ENCODE data around the gene SPIB. TPM values are rescaled to one million over a fixed set of nuclear protein-coding genes. Genes with fewer than 3 reads are reported as not detected.
"Not testable (repeated sequence)": the region's sequence is repeated elsewhere in the genome, so short reads cannot be mapped to it uniquely, and the experiment has no call there.

SPIB gene
- total RNA-seq, 2 donors from 2014 or later: 1.6 to 2.1 TPM

DNA sequence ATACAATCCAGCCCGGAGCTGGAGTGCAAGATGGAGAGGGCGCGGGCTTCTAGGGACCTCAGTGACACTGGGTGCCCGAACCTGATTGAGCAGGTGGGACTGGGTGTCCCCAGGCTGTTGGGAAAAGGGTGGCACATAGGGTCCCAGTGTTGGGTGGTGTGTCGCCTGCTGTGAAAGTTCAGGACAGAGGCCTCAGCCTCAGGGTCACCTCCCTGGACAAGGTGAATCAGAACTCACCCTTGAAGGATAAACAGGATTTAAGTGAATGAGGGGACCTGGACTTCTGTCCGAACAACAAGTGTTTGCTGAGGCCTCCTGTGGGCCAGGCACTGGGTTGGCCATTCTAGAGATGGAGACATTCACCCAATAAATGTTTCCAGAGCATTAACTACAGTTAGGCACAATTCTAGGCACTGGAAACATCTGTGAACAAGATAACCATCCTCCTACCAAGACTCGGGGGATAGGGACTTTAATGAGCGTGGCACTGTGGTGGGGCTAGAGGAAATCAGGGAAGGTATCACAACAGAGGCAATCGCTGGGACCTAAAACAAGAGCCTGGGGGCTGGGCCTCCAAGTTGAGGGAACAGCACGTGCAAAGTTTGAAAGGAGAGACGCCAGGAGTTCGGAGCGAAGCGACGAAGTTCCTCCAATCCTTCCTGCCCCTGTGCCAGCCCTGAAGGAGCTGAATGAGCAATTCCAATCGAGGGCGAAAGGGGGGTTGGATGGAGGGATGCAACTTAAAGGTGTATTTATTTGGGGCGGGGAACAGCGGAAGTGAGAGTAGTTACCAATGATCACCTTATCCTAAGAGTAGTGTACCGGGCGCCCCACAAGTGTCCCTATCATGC, 35.5 kb upstream of the SPIB start:
- Mint-ChIP-seq H3K27me3 (ENCODE audit: low read depth) (no peaks in the 10 kb centered on the region), H3K4me1 (ENCODE audit: low read depth) (peaks cover 46% of the 10 kb centered on the region), H3K27ac (peak overlapping the region; percentile 55), H3K4me3 (peak overlapping the region; percentile 88 to 98), H3K9me3 (no peaks in the 10 kb centered on the region), H3K36me3 (ENCODE audit: insufficient read depth in 2 of 2) (peaks cover 12 to 23% of the 10 kb centered on the region in 2 donors)
- no peak for DNase-seq
- no peak for ATAC-seq (replicated peaks in 1 of 2)

DNA sequence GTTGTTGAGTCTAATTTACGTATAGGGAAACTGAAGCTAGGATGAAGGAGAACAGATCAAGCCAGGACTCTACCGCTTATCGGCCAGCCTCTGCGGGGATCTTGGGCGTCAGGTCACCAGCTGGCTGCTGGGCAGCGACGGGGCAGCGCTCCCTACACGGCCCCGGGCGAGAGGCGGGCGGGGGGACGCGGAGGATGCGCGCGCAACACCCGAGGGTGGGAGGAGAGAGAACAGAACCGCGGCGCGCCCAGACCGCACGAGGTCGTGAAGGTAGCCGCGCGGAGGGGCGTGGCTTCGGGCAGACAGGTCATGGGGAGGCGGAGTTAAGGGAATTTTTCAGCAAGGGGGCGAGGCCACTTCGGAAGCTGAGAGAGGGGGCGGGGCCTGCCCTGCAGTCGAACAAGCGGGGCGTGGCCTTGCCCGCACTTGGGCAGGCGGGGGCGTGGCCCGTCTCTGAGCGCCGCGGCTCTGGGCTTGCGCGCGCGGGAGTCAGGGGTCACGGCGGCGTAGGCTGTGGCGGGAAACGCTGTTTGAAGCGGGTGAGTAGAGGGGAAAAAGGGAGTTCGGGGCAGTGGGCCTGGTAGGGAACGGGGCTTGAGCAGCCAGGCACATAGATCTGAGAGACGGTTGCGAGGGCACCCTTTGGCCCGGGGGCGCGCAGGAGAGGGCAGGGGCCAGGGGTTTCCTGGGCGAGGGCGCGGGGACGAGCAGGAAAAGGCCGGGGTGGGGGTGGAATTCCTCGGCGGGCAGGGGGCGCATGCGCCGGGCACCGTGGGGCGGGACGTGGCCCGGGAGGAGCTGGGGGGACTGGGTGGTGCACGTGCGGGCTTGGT, 34.7 kb upstream of the SPIB start, which contains the start of gene POLD1:
Gene POLD1, plus strand, starts transcription at position 496 of the 833 bp plus-strand sequence. CDS start 14,505 bp downstream, outside the sequence.
- Mint-ChIP-seq H3K4me3 (peak within 1 kb of the TSS; percentile 88 to 98), H3K36me3 (ENCODE audit: insufficient read depth in 2 of 2) (peaks cover 12 to 27% of the 10 kb centered on the region in 2 donors), H3K4me1 (ENCODE audit: low read depth) (peaks cover 46% of the 10 kb centered on the region), H3K27me3 (ENCODE audit: low read depth) (no peaks in the 10 kb centered on the region), H3K9me3 (no peaks in the 10 kb centered on the region), H3K27ac (peak within 1 kb of the TSS; percentile 74)
- ATAC-seq (replicated peaks in 1 of 2) (peak; percentile 90 to 92), DNase-seq (peak; percentile 99)

DNA sequence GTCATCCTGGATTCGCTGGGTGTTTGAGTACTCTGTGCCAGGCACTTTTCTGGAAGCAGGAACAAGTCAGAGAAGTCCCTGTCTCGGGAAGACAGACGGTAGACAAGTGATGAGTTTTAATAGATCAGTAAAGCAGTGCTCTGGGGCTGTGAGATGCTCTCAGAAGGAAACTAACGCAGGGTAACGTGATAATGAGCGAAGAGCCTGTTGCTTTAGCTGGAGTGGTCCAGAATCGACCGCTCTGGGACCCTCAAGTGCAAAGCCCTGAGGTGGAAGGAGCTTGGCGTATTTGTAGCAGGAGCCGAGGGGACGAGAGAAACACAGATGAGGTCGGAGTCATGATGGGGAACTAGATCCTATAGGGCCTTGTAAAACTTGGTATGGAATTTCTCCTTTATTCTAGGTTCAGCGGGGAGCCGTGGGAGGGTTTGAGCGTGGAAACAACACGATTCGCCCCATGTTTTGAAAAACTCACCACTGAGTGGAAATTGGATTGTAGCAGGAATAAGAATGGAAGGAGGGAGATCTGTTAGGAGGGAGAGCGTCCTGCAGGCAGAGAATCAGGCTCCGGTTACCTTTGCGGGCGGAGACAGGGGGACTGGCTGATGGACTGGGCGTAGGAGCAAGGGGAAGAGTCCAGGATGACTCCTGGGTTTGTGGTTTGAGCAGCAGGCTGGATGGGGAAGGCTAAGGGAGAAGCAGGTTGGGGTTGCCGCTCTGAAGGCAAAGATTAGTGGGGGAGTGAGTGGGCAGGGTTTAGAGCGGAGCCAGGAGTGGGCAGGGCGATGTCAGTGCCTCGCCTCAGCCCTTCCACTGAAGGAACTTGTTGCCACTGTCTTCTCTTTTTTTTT, 33.8 kb upstream of the SPIB start:
- no peak for ATAC-seq (replicated peaks in 1 of 2)
- H3K36me3 Mint-ChIP-seq (ENCODE audit: insufficient read depth in 2 of 2): peaks cover 11 to 23% of the 10 kb centered on the region in 2 donors
- no peaks in the 10 kb centered on the region for H3K9me3 Mint-ChIP-seq
- peak overlapping the region; percentile 88 to 98 for H3K4me3 Mint-ChIP-seq
- H3K27me3 Mint-ChIP-seq (ENCODE audit: low read depth): no peaks in the 10 kb centered on the region
- H3K27ac Mint-ChIP-seq: peak overlapping the region; percentile 74
- DNase-seq: no peak
- peaks cover 46% of the 10 kb centered on the region for H3K4me1 Mint-ChIP-seq (ENCODE audit: low read depth)

DNA sequence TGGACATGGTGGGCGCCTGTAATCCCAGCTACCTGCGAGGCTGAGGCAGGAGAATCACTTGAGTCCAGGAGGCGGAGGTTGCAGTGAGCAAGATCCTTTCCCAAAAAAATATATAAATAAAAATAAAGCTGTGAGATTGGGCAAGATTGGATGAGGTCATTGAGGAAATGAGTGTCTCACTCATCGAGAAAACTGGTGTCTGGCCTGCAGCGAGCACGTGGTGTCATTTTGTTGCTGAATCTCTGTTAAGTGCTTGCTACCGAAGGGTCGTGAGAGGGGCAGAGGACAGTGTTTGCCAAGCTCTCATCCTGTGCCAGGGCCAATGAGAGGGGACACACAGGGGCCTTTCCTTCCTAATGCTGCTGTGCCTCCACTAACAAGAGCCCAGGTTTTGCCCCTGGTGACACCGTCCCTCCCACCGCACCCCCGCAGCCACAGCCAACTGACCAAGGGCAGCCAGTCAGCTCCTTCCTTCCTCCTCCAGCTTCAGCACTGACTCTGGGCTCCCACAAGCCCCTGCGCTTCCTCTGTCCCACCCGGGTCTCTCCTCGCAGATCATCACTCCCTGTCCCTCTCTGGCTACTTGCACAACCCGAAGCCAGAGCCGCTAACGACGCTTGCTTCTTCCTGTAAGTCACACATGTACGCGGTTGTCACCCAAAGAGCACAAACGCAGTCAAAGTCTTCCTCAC, 31.4 kb upstream of the SPIB start:
- peaks cover 46% of the 10 kb centered on the region for H3K4me1 Mint-ChIP-seq (ENCODE audit: low read depth)
- H3K27ac Mint-ChIP-seq: peak overlapping the region; percentile 18
- no peaks in the 10 kb centered on the region for H3K27me3 Mint-ChIP-seq (ENCODE audit: low read depth)
- H3K9me3 Mint-ChIP-seq: no peaks in the 10 kb centered on the region
- ATAC-seq (replicated peaks in 1 of 2) (no peak), DNase-seq (no peak)
- peaks cover 13 to 30% of the 10 kb centered on the region in 2 donors for H3K36me3 Mint-ChIP-seq (ENCODE audit: insufficient read depth in 2 of 2)
- peak overlapping the region in 1 of 2 donors; percentile 36 for H3K4me3 Mint-ChIP-seq

DNA sequence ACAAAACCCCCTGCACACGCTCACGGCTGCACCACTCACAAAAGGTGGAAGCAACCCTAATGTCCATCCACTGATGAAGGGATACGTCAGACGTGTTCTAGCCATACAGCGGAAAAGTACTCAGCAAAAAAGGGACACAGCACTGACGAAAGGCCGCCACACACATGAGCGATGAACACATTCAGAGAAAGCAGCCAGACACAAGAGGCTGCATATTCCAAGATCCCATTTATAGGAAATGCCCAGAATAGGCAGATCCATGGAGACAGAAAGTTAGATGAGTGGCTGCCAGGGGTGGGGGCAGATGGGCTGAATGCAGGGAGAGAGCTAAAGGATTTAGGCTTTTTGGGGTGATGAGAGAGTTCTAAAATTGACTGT, 30.9 kb upstream of the SPIB start:
- Mint-ChIP-seq H3K4me1 (ENCODE audit: low read depth) (peaks cover 43% of the 10 kb centered on the region), H3K27ac (peak overlapping the region; percentile 18), H3K9me3 (no peaks in the 10 kb centered on the region), H3K27me3 (ENCODE audit: low read depth) (no peaks in the 10 kb centered on the region), H3K4me3 (no peak overlapping the region), H3K36me3 (ENCODE audit: insufficient read depth in 2 of 2) (peaks cover 13 to 31% of the 10 kb centered on the region in 2 donors)
- no peak for DNase-seq
- ATAC-seq (replicated peaks in 1 of 2): no peak

DNA sequence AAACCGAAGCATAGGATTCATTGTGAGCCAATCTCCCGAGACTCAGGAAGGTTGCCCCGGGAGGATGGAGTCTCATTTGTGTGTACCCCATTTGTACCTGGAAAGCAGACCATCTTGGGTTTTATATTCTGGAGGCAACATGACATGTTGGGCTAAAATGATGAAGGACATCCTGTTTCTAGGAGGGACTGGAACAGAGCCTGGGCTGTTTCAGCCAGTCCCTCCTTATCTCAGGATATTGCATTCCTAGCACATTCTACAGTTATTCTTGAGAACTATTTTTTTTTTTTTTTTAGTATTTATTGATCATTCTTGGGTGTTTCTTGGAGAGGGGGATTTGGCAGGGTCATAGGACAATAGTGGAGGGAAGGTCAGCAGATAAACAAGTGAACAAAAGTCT, 28.4 kb upstream of the SPIB start:
- not testable (repeated sequence) for H3K27ac Mint-ChIP-seq; DNase-seq; H3K4me3 Mint-ChIP-seq; H3K27me3 Mint-ChIP-seq (ENCODE audit: low read depth); H3K9me3 Mint-ChIP-seq; ATAC-seq (replicated peaks in 1 of 2)
- peaks cover 29% of the 10 kb centered on the region for H3K4me1 Mint-ChIP-seq (ENCODE audit: low read depth)
- H3K36me3 Mint-ChIP-seq (ENCODE audit: insufficient read depth in 2 of 2): peaks cover 6 to 26% of the 10 kb centered on the region in 2 donors

DNA sequence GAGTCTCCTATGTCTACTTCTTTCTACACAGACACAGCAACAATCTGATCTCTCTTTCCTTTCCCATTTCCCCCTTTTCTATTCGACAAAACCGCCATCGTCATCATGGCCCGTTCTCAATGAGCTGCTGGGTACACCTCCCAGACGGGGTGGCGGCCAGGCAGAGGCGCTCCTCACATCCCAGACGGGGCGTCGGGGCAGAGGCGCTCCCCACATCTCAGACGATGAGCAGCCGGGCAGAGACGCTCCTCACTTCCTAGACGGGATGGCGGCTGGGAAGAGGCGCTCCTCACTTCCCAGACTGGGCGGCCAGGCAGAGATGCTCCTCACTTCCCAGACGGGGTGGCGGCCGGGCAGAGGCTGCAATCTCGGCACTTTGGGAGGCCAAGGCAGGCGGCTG, 27.8 kb upstream of the SPIB start:
- H3K9me3 Mint-ChIP-seq; DNase-seq; H3K27ac Mint-ChIP-seq; ATAC-seq (replicated peaks in 1 of 2); H3K4me3 Mint-ChIP-seq; H3K27me3 Mint-ChIP-seq (ENCODE audit: low read depth): not testable (repeated sequence)
- Mint-ChIP-seq H3K36me3 (ENCODE audit: insufficient read depth in 2 of 2) (peaks cover 8 to 28% of the 10 kb centered on the region in 2 donors), H3K4me1 (ENCODE audit: low read depth) (peaks cover 23% of the 10 kb centered on the region)

DNA sequence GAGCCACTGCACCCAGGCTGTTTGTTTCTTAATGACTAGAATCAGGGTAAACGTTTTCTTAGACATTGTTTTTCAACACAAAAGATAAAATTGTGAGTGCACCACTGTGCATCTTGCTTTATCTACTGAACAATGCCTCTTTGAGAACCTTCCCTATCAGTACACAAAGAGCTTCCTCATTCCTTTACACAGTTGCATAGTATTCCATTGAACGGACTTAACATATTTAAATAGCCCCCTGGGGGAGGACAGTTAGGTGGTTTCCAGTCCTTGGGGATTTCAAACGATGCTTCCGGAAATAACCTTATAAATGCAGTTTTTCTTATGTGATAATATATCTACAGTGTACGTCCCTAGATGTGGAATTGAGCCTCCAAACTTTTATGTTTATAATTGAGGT, 26.0 kb upstream of the SPIB start:
- Mint-ChIP-seq H3K4me3 (no peak overlapping the region), H3K9me3 (no peaks in the 10 kb centered on the region), H3K27ac (peak overlapping the region; percentile 19), H3K4me1 (ENCODE audit: low read depth) (peaks cover 12% of the 10 kb centered on the region), H3K27me3 (ENCODE audit: low read depth) (no peaks in the 10 kb centered on the region), H3K36me3 (ENCODE audit: insufficient read depth in 2 of 2) (peaks cover 10 to 26% of the 10 kb centered on the region in 2 donors)
- no peak for DNase-seq
- ATAC-seq (replicated peaks in 1 of 2): no peak

DNA sequence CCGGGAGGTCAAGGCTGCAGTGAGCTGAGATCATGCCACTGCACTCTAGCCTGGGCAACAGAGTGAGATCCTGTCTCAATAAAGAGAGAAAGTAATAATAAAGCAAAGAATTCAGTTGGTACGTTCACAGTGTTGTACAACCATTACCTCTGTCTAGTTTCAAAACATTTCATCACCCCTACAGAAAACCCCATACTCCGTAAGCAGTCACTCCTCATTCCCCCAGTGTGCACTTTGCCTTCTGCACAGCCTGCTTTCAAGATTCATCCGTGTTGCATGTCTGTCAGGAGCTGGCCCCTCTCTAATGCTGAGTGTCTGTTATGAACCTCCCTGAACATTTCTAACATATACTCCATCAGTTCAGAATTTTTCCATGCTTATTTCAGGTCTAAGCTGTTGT, 25.1 kb upstream of the SPIB start:
- H3K36me3 Mint-ChIP-seq (ENCODE audit: insufficient read depth in 2 of 2): peaks cover 12 to 23% of the 10 kb centered on the region in 2 donors
- H3K4me1 Mint-ChIP-seq (ENCODE audit: low read depth): peaks cover 10% of the 10 kb centered on the region
- no peak overlapping the region for H3K4me3 Mint-ChIP-seq
- no peaks in the 10 kb centered on the region for H3K9me3 Mint-ChIP-seq
- ATAC-seq (replicated peaks in 1 of 2) (no peak), DNase-seq (no peak)
- no peaks in the 10 kb centered on the region for H3K27me3 Mint-ChIP-seq (ENCODE audit: low read depth)
- no peak overlapping the region for H3K27ac Mint-ChIP-seq

DNA sequence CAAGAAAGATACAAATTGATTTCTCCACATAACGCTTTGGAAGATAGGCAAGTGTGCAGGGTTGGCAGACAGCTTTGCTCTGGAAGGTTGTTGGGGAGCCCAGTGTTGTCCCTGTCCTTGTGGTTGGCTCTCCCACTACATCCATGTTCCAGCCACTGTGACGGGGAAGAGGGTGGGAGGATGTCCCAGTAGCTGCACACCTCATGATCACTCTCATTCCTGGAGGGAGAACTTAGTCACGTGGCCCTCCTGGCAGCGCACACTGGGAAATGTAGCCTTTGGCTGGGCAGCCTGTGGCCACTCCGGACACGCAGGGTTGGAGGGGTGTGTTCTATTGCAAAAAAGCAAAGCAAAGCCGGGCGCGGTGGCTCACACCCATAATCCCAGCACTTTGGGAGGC, 24.7 kb upstream of the SPIB start:
- Mint-ChIP-seq H3K4me3 (no peak overlapping the region), H3K36me3 (ENCODE audit: insufficient read depth in 2 of 2) (peaks cover 12 to 23% of the 10 kb centered on the region in 2 donors), H3K9me3 (no peaks in the 10 kb centered on the region), H3K27me3 (ENCODE audit: low read depth) (no peaks in the 10 kb centered on the region), H3K27ac (no peak overlapping the region), H3K4me1 (ENCODE audit: low read depth) (peaks cover 10% of the 10 kb centered on the region)
- DNase-seq (no peak), ATAC-seq (replicated peaks in 1 of 2) (no peak)

DNA sequence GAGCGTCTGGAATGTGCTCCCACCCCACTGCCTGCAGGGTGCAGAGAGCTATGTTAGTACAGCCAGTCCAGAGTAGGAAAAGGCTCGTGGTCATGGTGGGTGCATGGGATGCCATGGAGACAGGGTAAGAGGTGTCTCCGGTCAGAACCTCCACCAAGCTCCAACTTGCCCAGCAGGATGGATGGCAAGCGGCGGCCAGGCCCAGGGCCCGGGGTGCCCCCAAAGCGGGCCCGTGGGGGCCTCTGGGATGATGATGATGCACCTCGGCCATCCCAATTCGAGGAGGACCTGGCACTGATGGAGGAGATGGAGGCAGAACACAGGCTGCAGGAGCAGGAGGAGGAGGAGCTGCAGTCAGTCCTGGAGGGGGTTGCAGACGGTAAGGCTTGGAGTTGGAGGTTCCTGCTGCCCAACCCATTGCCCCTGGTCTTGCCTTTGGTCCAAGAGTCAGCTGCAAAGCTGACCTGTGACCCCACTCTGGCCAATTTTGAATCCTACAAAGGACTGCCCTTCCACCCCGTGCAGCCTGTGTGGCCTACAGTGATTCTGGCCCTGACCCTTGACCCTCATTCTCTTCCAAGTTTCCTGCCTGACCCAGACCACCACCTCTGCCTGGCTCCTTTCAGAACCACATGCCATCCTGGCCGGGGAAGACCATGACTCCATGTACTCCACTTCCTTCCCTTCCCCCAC, 19.9 kb upstream of the SPIB start:
- no peaks in the 10 kb centered on the region for H3K9me3 Mint-ChIP-seq
- peaks cover 2% of the 10 kb centered on the region for H3K4me1 Mint-ChIP-seq (ENCODE audit: low read depth)
- DNase-seq: no peak
- H3K4me3 Mint-ChIP-seq: no peak overlapping the region
- H3K36me3 Mint-ChIP-seq (ENCODE audit: insufficient read depth in 2 of 2): peaks cover 9 to 11% of the 10 kb centered on the region in 2 donors
- H3K27me3 Mint-ChIP-seq (ENCODE audit: low read depth): no peaks in the 10 kb centered on the region
- H3K27ac Mint-ChIP-seq: no peak overlapping the region
- no peak for ATAC-seq (replicated peaks in 1 of 2)

DNA sequence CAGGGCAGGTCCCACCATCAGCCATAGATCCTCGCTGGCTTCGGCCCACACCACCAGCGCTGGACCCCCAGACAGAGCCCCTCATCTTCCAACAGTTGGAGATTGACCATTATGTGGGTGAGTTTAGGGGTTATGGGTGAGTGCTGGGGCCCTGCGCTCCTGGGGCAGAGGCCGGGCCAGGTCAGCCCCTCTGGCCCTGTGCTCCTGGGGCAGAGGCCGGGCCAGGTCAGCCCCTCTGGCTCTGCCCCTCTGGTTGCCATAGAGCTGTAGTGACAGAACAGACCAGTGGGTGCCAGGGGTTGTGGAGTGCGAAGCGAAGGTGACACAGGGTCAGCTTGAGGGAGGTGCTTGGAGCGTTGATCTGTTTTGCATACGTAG, 19.4 kb upstream of the SPIB start:
- Mint-ChIP-seq H3K4me3 (no peak overlapping the region), H3K27ac (no peak overlapping the region), H3K36me3 (ENCODE audit: insufficient read depth in 2 of 2) (peaks cover 9 to 13% of the 10 kb centered on the region in 2 donors), H3K27me3 (ENCODE audit: low read depth) (no peaks in the 10 kb centered on the region), H3K4me1 (ENCODE audit: low read depth) (no peaks in the 10 kb centered on the region), H3K9me3 (no peaks in the 10 kb centered on the region)
- DNase-seq (no peak), ATAC-seq (replicated peaks in 1 of 2) (no peak)

Data from activated T-cell treated with anti-CD3 and anti-CD28 coated beads, Interleukin-2, amount 50 U/mL, for 72 hours (primary cell).